HL-60 (cell line): ENCODE results near the gene OR6B1.

Experiments
- GABPA ChIP-seq: IDR thresholded peaks from 2 replicates; pipeline ENCODE4 v1.6.1; 2012; ENCODE audit warnings: low read depth
- POLR2AphosphoS5 ChIP-seq: IDR thresholded peaks from 2 replicates; pipeline ENCODE4 v1.6.1; 2012; ENCODE audit warnings: low read depth
- TF ChIP-seq, protein P1 (sequence below): IDR thresholded peaks from one replicate; pipeline ENCODE4 v1.5.1; 2011; ENCODE audit warnings: low read length, control low read depth, inconsistent platforms; ENCODE audit not compliant: insufficient read depth
- TF ChIP-seq, protein P2 (sequence below): IDR thresholded peaks from 2 replicates; pipeline ENCODE4 v1.6.1; 2012; ENCODE audit warnings: low read depth; ENCODE audit not compliant: insufficient replicate concordance

DNA sequence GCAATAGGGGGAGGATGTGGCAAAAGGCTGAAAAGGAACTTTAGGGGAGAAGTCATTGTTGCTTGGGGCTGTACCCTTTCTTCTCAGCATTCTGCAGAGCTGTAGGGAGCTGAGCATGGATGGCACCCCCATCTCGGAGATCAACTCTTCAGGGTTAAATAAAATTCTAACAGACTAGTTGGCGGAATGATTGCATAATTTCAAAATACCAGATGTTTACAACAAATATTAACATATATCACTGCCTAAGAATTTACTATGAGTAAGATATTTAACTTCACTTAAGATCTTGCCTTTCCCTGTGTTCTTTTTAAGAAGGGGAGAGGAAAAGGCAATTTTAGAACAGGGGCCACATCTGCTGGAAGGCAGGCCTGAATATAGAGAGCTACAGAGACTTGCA lies 46.0 kb upstream of the OR6B1 start:
- TF ChIP-seq, protein P1, sequence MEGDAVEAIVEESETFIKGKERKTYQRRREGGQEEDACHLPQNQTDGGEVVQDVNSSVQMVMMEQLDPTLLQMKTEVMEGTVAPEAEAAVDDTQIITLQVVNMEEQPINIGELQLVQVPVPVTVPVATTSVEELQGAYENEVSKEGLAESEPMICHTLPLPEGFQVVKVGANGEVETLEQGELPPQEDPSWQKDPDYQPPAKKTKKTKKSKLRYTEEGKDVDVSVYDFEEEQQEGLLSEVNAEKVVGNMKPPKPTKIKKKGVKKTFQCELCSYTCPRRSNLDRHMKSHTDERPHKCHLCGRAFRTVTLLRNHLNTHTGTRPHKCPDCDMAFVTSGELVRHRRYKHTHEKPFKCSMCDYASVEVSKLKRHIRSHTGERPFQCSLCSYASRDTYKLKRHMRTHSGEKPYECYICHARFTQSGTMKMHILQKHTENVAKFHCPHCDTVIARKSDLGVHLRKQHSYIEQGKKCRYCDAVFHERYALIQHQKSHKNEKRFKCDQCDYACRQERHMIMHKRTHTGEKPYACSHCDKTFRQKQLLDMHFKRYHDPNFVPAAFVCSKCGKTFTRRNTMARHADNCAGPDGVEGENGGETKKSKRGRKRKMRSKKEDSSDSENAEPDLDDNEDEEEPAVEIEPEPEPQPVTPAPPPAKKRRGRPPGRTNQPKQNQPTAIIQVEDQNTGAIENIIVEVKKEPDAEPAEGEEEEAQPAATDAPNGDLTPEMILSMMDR: no peak
- no peak for TF ChIP-seq POLR2AphosphoS5
- TF ChIP-seq GABPA: no peak
- TF ChIP-seq, protein P2, sequence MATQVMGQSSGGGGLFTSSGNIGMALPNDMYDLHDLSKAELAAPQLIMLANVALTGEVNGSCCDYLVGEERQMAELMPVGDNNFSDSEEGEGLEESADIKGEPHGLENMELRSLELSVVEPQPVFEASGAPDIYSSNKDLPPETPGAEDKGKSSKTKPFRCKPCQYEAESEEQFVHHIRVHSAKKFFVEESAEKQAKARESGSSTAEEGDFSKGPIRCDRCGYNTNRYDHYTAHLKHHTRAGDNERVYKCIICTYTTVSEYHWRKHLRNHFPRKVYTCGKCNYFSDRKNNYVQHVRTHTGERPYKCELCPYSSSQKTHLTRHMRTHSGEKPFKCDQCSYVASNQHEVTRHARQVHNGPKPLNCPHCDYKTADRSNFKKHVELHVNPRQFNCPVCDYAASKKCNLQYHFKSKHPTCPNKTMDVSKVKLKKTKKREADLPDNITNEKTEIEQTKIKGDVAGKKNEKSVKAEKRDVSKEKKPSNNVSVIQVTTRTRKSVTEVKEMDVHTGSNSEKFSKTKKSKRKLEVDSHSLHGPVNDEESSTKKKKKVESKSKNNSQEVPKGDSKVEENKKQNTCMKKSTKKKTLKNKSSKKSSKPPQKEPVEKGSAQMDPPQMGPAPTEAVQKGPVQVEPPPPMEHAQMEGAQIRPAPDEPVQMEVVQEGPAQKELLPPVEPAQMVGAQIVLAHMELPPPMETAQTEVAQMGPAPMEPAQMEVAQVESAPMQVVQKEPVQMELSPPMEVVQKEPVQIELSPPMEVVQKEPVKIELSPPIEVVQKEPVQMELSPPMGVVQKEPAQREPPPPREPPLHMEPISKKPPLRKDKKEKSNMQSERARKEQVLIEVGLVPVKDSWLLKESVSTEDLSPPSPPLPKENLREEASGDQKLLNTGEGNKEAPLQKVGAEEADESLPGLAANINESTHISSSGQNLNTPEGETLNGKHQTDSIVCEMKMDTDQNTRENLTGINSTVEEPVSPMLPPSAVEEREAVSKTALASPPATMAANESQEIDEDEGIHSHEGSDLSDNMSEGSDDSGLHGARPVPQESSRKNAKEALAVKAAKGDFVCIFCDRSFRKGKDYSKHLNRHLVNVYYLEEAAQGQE: no peak
